A673 (cell line): Measurements from ENCODE around the gene LRP1B. TPM values are rescaled to one million over a fixed set of nuclear protein-coding genes. Genes with fewer than 3 reads are reported as not detected.

ENCODE experiments used
- BruUV-seq: library from RNA; stranded (reverse); fragments of 400-500 nt; replicated peaks from 2 replicates; lab custom pipeline; 2021; lab: Mats Ljungman, UMichigan
- CTCF ChIA-PET: fragments of 300-600 bp; sonication (Branson Sonifier 250); formaldehyde crosslinking; loops from one replicate; lab custom pipeline; 2022; ENCODE audit warnings: antibody characterized with exemption; lab: Charles Lee
- POLR2A ChIA-PET: fragments of 300-600 bp; sonication (Branson Sonifier 250); formaldehyde crosslinking; loops from one replicate; lab custom pipeline; 2022; ENCODE audit warnings: antibody characterized with exemption; ENCODE audit not compliant: low non-redundant PET; lab: Charles Lee
- DNase-seq: peaks from one replicate; pipeline ENCODE4 v3.0.0-alpha.2; 2015; ENCODE audit warnings: low spot score
- H3K27ac ChIP-seq: fragments of 200-600 bp; sonication (generic); 2 replicates; pipeline ENCODE4 v1.5.1; 2016; ENCODE audit warnings: mixed run types, low read depth, mild to moderate bottlenecking, mixed read lengths, antibody characterized with exemption, low read length; ENCODE audit not compliant: poor library complexity, severe bottlenecking
- H3K27me3 ChIP-seq: fragments of 200-600 bp; sonication (generic); replicated peaks from 2 replicates; pipeline ENCODE4 v1.6.1; 2017; ENCODE audit warnings: mixed run types, low read depth, mild to moderate bottlenecking, mixed read lengths, antibody characterized with exemption, low read length; ENCODE audit not compliant: insufficient read depth, poor library complexity
- H3K36me3 ChIP-seq: fragments of 200-600 bp; sonication (generic); 2 replicates; pipeline ENCODE4 v1.6.1; 2016; ENCODE audit warnings: mixed run types, mild to moderate bottlenecking, mixed read lengths, antibody characterized with exemption, low read length; ENCODE audit not compliant: insufficient read depth, poor library complexity, severe bottlenecking
- H3K4me1 ChIP-seq: fragments of 200-600 bp; sonication (generic); 2 replicates; pipeline ENCODE4 v1.6.1; 2017; ENCODE audit warnings: mixed run types, mild to moderate bottlenecking, mixed read lengths, antibody characterized with exemption, low read length; ENCODE audit not compliant: insufficient read depth, poor library complexity, severe bottlenecking
- H3K4me3 ChIP-seq: fragments of 200-600 bp; sonication (generic); 2 replicates; pipeline ENCODE4 v1.5.1; 2016; ENCODE audit warnings: low read depth, mixed run types, mild to moderate bottlenecking, mixed read lengths, low read length; ENCODE audit not compliant: poor library complexity, severe bottlenecking
- H3K9me3 ChIP-seq: fragments of 200-600 bp; sonication (generic); 2 replicates; pipeline ENCODE4 v1.6.1; 2016; ENCODE audit warnings: mixed run types, low read depth, mild to moderate bottlenecking, mixed read lengths, antibody characterized with exemption, low read length; ENCODE audit not compliant: poor library complexity, severe bottlenecking
- EZH2 ChIP-seq: fragments of 200-600 bp; sonication (generic); IDR thresholded peaks from 2 replicates; pipeline ENCODE4 v1.6.1; 2017; ENCODE audit warnings: borderline replicate concordance, low read depth, mild to moderate bottlenecking, mixed read lengths, antibody characterized with exemption, low read length; ENCODE audit not compliant: poor library complexity, severe bottlenecking
- intact Hi-C: fragments of 100-400 bp; cut with micrococcal nuclease; formaldehyde crosslinking; loops from one replicate; pipeline ENCODE4 v1.10.0; 2022; ENCODE audit not compliant: unreplicated experiment
- total RNA-seq: library from RNA; stranded (reverse); gene quantifications from 2 replicates; pipeline ENCODE4 v1.2.3, GENCODE V29; 2021
- TF ChIP-seq, protein P1 (sequence below): fragments of 300-800, 200-600 bp; sonication (generic); conservative IDR thresholded peaks from 2 replicates; pipeline ENCODE4 v1.5.1; 2017; ENCODE audit warnings: low read depth, mild to moderate bottlenecking, antibody characterized with exemption, low read length, moderate library complexity, mixed read lengths

LRP1B gene
- total RNA-seq, 1 experiment from 2014 or later, result 9.9 TPM

DNA sequence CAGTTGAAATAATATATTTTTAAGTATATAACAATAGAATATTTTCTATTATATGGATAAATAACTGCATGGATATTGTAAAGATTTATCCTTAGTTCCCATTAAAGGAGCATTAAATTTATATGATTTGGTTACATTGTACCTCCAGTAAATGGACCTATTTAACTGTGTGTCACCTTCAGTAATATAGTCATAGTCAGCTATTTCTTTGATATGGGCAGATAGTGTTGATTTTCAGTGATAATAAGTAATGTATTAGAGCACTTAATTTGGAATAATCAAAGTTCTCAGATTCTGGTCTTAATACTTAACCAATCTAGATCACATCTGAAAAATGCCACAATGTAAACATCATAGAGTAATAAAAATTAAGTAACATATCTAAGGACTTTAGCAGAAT, 1823.3 kb downstream of the LRP1B start:
- DNase-seq, result no peak
- Histone ChIP-seq H3K27ac (no peak overlapping the region), H3K4me1 (no peaks in the 10 kb centered on the region), H3K9me3 (no peaks in the 10 kb centered on the region), H3K4me3 (no peak overlapping the region), H3K36me3 (no peaks in the 10 kb centered on the region), H3K27me3 (no peaks in the 10 kb centered on the region)
- BruUV-seq, result no TSS peak
- intact Hi-C loops, result no loop called here
- POLR2A ChIA-PET, result no interaction called here
- TF ChIP-seq EZH2, result no peak
- TF ChIP-seq, protein P1, sequence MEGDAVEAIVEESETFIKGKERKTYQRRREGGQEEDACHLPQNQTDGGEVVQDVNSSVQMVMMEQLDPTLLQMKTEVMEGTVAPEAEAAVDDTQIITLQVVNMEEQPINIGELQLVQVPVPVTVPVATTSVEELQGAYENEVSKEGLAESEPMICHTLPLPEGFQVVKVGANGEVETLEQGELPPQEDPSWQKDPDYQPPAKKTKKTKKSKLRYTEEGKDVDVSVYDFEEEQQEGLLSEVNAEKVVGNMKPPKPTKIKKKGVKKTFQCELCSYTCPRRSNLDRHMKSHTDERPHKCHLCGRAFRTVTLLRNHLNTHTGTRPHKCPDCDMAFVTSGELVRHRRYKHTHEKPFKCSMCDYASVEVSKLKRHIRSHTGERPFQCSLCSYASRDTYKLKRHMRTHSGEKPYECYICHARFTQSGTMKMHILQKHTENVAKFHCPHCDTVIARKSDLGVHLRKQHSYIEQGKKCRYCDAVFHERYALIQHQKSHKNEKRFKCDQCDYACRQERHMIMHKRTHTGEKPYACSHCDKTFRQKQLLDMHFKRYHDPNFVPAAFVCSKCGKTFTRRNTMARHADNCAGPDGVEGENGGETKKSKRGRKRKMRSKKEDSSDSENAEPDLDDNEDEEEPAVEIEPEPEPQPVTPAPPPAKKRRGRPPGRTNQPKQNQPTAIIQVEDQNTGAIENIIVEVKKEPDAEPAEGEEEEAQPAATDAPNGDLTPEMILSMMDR, result no peak
- CTCF ChIA-PET, result no interaction called here

DNA sequence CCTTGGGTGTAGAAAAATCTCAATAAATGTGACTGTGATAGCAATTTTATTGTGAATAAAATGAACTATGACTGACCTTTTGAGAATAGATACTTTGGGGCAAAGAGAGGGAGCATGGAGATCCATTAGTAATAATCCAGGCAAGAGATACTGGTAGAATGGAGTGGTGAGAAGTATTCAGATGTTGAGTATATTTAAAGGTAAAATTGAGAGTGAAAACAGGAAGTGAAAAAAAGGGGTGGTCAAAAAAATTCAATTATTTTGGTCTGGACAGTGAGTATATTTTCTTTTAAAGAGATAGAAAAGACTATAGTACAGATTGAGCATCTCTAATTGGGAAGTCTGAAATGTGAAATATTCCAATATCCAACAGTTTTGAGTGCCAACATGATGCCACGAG, 1835.0 kb downstream of the LRP1B start:
- H3K27ac ChIP-seq, result no peak overlapping the region
- no peaks in the 10 kb centered on the region for H3K9me3 ChIP-seq
- TF ChIP-seq EZH2, result no peak
- TF ChIP-seq, protein P1, result no peak
- no peaks in the 10 kb centered on the region for H3K4me1 ChIP-seq
- BruUV-seq, result no TSS peak
- POLR2A ChIA-PET, result no interaction called here
- CTCF ChIA-PET, result no interaction called here
- no peak for DNase-seq
- H3K27me3 ChIP-seq, result no peaks in the 10 kb centered on the region
- no peak overlapping the region for H3K4me3 ChIP-seq
- H3K36me3 ChIP-seq, result no peaks in the 10 kb centered on the region
- intact Hi-C loops, result no loop called here

DNA sequence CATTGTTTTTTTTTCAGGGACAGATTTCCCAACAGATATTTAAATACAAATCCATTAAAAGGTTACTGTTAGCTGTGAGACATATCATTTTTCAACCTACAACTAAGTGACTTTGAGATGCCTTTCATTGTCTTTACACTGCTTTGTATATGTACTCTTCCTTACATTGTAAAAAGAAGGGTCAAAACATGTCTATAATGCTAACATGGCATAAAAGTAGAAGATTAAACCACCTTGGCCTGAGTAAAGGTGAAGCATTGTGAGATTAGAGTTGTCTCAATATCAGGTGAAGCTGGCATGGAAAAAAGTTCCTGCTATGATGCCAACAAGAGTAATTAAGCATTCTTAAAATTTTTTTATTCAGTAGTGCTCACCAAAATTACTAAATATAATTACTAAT, 1842.1 kb downstream of the LRP1B start:
- Histone ChIP-seq H3K4me1 (peaks cover 3% of the 10 kb centered on the region), H3K4me3 (no peak overlapping the region), H3K27ac (no peak overlapping the region), H3K9me3 (no peaks in the 10 kb centered on the region), H3K27me3 (no peaks in the 10 kb centered on the region), H3K36me3 (no peaks in the 10 kb centered on the region)
- intact Hi-C loops, result no loop called here
- POLR2A ChIA-PET, result no interaction called here
- no peak for DNase-seq
- no peak for TF ChIP-seq EZH2
- TF ChIP-seq, protein P1, result no peak
- CTCF ChIA-PET, result no interaction called here
- no TSS peak for BruUV-seq
